ENCODE results near the gene ABCA2. TPM values are rescaled to one million over a fixed set of nuclear protein-coding genes. Genes with fewer than 3 reads are reported as not detected.
"Not testable (repeated sequence)": the region's sequence is repeated elsewhere in the genome, so short reads cannot be mapped to it uniquely, and the experiment has no call there.

ABCA2 gene
- total RNA-seq, 4 donors from 2014 or later, result 51.1 to 204 (median 96.5) TPM

- Histone ChIP-seq H3K36me3 (no peaks in the 10 kb centered on the region), H3K27me3 (peaks cover 14% of the 10 kb centered on the region), H3K4me1 (peaks cover 3 to 20% (median 15%) of the 10 kb centered on the region in 4 donors), H3K27ac (no peak overlapping the region), H3K9me3 (no peaks in the 10 kb centered on the region), H3K4me3 (no peak overlapping the region)
- in situ Hi-C loops (cut with MboI; ENCODE audit: low pct_ligation_motif_present in 1 of 4, low pct_unique_long_range_greater_than_20kb in 1 of 4, low sequenced_read_pairs in 3 of 4), result no loop called here
- TF ChIP-seq EP300 (IDR thresholded peaks at IDR 0.05; ENCODE audit: low read depth), result no peak
- no peak for TF ChIP-seq POLR2AphosphoS5 (IDR thresholded peaks at IDR 0.05)
- no peak for TF ChIP-seq CTCF (IDR thresholded peaks at IDR 0.05)
- TF ChIP-seq POLR2A (IDR thresholded peaks at IDR 0.05), result no peak
- WGBS, 2 donors (ENCODE audit: low coverage in 1 of 2), result 90% methylated on average over 23 of the region's 23 CpGs; no CpG with 5 or more reads in 1 of the 2 donors
- no peak for DNase-seq
- intact Hi-C loops (cut with DNase I; ENCODE audit: low total_unique reads), result no loop called here
These were observed 37.4 kb upstream of the ABCA2 start for GRCh38 chr9:137065336-137065967.

GRCh38 chr9:137064880-137065164 lies 36.8 kb upstream of the ABCA2 start:
- Histone ChIP-seq H3K4me3 (no peak overlapping the region), H3K4me1 (peaks cover 3 to 20% (median 15%) of the 10 kb centered on the region in 4 donors), H3K27me3 (peaks cover 13% of the 10 kb centered on the region), H3K9me3 (no peaks in the 10 kb centered on the region), H3K36me3 (no peaks in the 10 kb centered on the region), H3K27ac (no peak overlapping the region)
- intact Hi-C loops (cut with DNase I; ENCODE audit: low total_unique reads), result no loop called here
- DNase-seq, result no peak
- TF ChIP-seq POLR2A (IDR thresholded peaks at IDR 0.05) (no peak), POLR2AphosphoS5 (IDR thresholded peaks at IDR 0.05) (no peak), EP300 (IDR thresholded peaks at IDR 0.05; ENCODE audit: low read depth) (no peak), CTCF (IDR thresholded peaks at IDR 0.05) (no peak)
- WGBS, 2 donors (ENCODE audit: low coverage in 1 of 2), result 89% methylated on average over 12 of the region's 12 CpGs; no CpG with 5 or more reads in 1 of the 2 donors
- in situ Hi-C loops (cut with MboI; ENCODE audit: low pct_ligation_motif_present in 1 of 4, low pct_unique_long_range_greater_than_20kb in 1 of 4, low sequenced_read_pairs in 3 of 4), result no loop called here

GRCh38 chr9:137064027-137064879 lies 36.2 kb upstream of the ABCA2 start:
- H3K9me3 ChIP-seq, result no peaks in the 10 kb centered on the region
- H3K4me1 ChIP-seq, result peaks cover 3 to 14% (median 9%) of the 10 kb centered on the region in 4 donors
- in situ Hi-C loops (cut with MboI; ENCODE audit: low pct_ligation_motif_present in 1 of 4, low pct_unique_long_range_greater_than_20kb in 1 of 4, low sequenced_read_pairs in 3 of 4), result no loop called here
- 46% methylated on average over 46 of the region's 55 CpGs; no CpG with 5 or more reads in 1 of the 2 donors for WGBS, 2 donors (ENCODE audit: low coverage in 1 of 2)
- intact Hi-C loops (cut with DNase I; ENCODE audit: low total_unique reads), result no loop called here
- TF ChIP-seq CTCF (IDR thresholded peaks at IDR 0.05), result peak; percentile 97 to 99 (median 98)
- TF ChIP-seq EP300 (IDR thresholded peaks at IDR 0.05; ENCODE audit: low read depth), result no peak
- H3K27ac ChIP-seq, result no peak overlapping the region
- no peaks in the 10 kb centered on the region for H3K36me3 ChIP-seq
- peak; percentile 75 for DNase-seq
- peaks cover 8% of the 10 kb centered on the region for H3K27me3 ChIP-seq
- H3K4me3 ChIP-seq, result no peak overlapping the region

- Histone ChIP-seq H3K36me3 (no peaks in the 10 kb centered on the region), H3K9me3 (no peaks in the 10 kb centered on the region), H3K27ac (no peak overlapping the region), H3K4me3 (no peak overlapping the region), H3K4me1 (peaks cover 0 to 6% (median 4%) of the 10 kb centered on the region in 4 donors), H3K27me3 (no peaks in the 10 kb centered on the region)
- TF ChIP-seq POLR2A (IDR thresholded peaks at IDR 0.05) (no peak), CTCF (IDR thresholded peaks at IDR 0.05) (no peak), EP300 (IDR thresholded peaks at IDR 0.05; ENCODE audit: low read depth) (no peak), POLR2AphosphoS5 (IDR thresholded peaks at IDR 0.05) (no peak)
- WGBS, 2 donors (ENCODE audit: low coverage in 1 of 2), result 81% methylated on average over 25 of the region's 26 CpGs; no CpG with 5 or more reads in 1 of the 2 donors
- no peak for DNase-seq
- in situ Hi-C loops (cut with MboI; ENCODE audit: low pct_ligation_motif_present in 1 of 4, low pct_unique_long_range_greater_than_20kb in 1 of 4, low sequenced_read_pairs in 3 of 4) (no loop called here), intact Hi-C loops (cut with DNase I; ENCODE audit: low total_unique reads) (no loop called here)
These were observed 35.4 kb upstream of the ABCA2 start for GRCh38 chr9:137063311-137064026.

- intact Hi-C loops (cut with DNase I; ENCODE audit: low total_unique reads); H3K27ac ChIP-seq: not testable (repeated sequence)
These were observed 34.8 kb upstream of the ABCA2 start for GRCh38 chr9:137062798-137063197.

More at GRCh38 chr9:137062798-137063197, 34.8 kb upstream of the ABCA2 start:
- DNase-seq; H3K4me3 ChIP-seq; in situ Hi-C loops (cut with MboI; ENCODE audit: low pct_ligation_motif_present in 1 of 4, low pct_unique_long_range_greater_than_20kb in 1 of 4, low sequenced_read_pairs in 3 of 4); H3K36me3 ChIP-seq; H3K27me3 ChIP-seq; H3K9me3 ChIP-seq: not testable (repeated sequence)
- H3K4me1 ChIP-seq, result peaks cover 0 to 12% (median 3%) of the 10 kb centered on the region in 4 donors
- WGBS, 2 donors (ENCODE audit: low coverage in 1 of 2), result 87% methylated on average over 8 of the region's 9 CpGs; no CpG with 5 or more reads in 1 of the 2 donors

All from transverse colon (tissue), 4 donors.